SK-N-SH treated with all-trans-retinoic acid at 6 μM for 48 hours (cell line): ENCODE results near the gene C19orf53.

Experiments
- ARNTL ChIP-seq: fragments of 450-650 bp; formaldehyde crosslinking; IDR thresholded peaks from 2 replicates; pipeline ENCODE4 v1.5.0; 2020; ENCODE audit warnings: low read depth, mild to moderate bottlenecking, moderate library complexity, borderline replicate concordance
- RARB ChIP-seq: fragments of 250-450 bp; sonication (Bioruptor Pico); IDR thresholded peaks from 2 replicates; pipeline ENCODE4 v1.8.0; 2021; ENCODE audit warnings: mild to moderate bottlenecking, moderate library complexity
- ZNF70 ChIP-seq: fragments of 450-650 bp; formaldehyde crosslinking; IDR thresholded peaks from 2 replicates; pipeline ENCODE4 v1.5.0; 2020; ENCODE audit warnings: mild to moderate bottlenecking, moderate library complexity
- TF ChIP-seq, protein P1 (sequence below): fragments of 250-450 bp; sonication (Bioruptor Pico); IDR thresholded peaks from 2 replicates; pipeline ENCODE4 v1.5.1; 2020; ENCODE audit warnings: low read depth, mild to moderate bottlenecking, moderate library complexity
- TF ChIP-seq, protein P2 (sequence below): fragments of 250-450 bp; sonication (Bioruptor Pico); IDR thresholded peaks from 2 replicates; pipeline ENCODE4 v1.8.0; 2020; ENCODE audit warnings: mild to moderate bottlenecking, moderate library complexity, borderline replicate concordance

DNA sequence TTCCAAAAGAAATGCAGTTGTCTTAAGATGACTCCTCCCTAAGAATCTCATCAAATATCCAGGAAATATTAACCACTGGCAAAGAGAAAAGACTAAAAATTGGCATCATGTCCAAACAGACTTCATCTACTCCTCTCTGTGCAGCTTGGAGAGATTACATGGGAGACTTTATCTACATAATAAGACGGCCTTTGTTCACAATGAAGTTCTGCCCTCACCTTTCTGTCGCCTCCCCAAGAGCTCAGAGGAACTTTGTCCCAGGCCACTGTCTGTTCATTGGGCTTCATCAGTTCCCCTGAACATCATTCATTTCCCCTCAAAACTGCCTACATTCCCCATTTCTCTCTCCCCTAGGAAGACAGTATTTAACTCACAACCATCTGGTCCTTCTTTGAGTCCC is 32.4 kb upstream of the C19orf53 start:
- TF ChIP-seq, protein P1, sequence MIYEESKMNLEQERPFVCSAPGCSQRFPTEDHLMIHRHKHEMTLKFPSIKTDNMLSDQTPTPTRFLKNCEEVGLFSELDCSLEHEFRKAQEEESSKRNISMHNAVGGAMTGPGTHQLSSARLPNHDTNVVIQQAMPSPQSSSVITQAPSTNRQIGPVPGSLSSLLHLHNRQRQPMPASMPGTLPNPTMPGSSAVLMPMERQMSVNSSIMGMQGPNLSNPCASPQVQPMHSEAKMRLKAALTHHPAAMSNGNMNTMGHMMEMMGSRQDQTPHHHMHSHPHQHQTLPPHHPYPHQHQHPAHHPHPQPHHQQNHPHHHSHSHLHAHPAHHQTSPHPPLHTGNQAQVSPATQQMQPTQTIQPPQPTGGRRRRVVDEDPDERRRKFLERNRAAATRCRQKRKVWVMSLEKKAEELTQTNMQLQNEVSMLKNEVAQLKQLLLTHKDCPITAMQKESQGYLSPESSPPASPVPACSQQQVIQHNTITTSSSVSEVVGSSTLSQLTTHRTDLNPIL (CRISPR knock-in tag): no peak
- no peak for TF ChIP-seq RARB (CRISPR knock-in tag)
- no peak for TF ChIP-seq ARNTL
- TF ChIP-seq, protein P2, sequence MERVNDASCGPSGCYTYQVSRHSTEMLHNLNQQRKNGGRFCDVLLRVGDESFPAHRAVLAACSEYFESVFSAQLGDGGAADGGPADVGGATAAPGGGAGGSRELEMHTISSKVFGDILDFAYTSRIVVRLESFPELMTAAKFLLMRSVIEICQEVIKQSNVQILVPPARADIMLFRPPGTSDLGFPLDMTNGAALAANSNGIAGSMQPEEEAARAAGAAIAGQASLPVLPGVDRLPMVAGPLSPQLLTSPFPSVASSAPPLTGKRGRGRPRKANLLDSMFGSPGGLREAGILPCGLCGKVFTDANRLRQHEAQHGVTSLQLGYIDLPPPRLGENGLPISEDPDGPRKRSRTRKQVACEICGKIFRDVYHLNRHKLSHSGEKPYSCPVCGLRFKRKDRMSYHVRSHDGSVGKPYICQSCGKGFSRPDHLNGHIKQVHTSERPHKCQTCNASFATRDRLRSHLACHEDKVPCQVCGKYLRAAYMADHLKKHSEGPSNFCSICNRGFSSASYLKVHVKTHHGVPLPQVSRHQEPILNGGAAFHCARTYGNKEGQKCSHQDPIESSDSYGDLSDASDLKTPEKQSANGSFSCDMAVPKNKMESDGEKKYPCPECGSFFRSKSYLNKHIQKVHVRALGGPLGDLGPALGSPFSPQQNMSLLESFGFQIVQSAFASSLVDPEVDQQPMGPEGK (CRISPR knock-in tag): no peak
- no peak for TF ChIP-seq ZNF70 (CRISPR knock-in tag)
